ENCODE data around the gene DOCK2. TPM values are rescaled to one million over a fixed set of nuclear protein-coding genes. Genes with fewer than 3 reads are reported as not detected.
A peak's percentile ranks its signal among the peaks of the same experiment; 100 is the strongest.

The DOCK2 gene
- total and polyA plus RNA-seq, 12 donors: 3.3 to 59.5 (median 21.0) TPM

DNA sequence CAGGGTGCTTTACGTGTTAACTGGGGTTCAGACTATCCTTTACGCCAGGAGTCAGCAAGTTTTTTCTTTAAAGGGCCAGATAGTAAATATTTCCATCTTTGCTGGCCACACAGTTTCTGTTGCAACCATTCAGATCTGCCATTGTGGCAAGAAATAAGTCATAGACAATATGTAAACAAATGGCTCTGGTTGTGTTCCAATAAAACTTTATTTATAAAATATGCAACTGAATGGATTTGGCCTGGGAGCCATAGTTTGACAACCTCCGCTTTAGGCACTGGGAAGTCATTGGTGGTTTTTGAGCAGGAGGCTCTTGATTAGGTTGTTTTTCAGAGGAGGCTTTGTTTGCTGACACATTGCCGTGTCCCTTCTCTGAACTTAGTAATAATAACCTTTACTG is 252.5 kb downstream of the DOCK2 start:
- Histone ChIP-seq H3K4me1 (replicated peaks in 1 of 2) (no peaks in the 10 kb centered on the region), H3K4me3 (no peak overlapping the region), H3K27me3 (no peaks in the 10 kb centered on the region), H3K36me3 (replicated peaks in 1 of 2) (no peaks in the 10 kb centered on the region), H3K9me3 (replicated peaks in 1 of 3) (no peaks in the 10 kb centered on the region), H3K27ac (no peak overlapping the region)
- intact Hi-C loops (cut with DNase I): no loop called here
- WGBS, 4 donors: 84 to 91% (median 88%) methylated on average over 4 of the region's 4 CpGs
- TF ChIP-seq, protein P1, sequence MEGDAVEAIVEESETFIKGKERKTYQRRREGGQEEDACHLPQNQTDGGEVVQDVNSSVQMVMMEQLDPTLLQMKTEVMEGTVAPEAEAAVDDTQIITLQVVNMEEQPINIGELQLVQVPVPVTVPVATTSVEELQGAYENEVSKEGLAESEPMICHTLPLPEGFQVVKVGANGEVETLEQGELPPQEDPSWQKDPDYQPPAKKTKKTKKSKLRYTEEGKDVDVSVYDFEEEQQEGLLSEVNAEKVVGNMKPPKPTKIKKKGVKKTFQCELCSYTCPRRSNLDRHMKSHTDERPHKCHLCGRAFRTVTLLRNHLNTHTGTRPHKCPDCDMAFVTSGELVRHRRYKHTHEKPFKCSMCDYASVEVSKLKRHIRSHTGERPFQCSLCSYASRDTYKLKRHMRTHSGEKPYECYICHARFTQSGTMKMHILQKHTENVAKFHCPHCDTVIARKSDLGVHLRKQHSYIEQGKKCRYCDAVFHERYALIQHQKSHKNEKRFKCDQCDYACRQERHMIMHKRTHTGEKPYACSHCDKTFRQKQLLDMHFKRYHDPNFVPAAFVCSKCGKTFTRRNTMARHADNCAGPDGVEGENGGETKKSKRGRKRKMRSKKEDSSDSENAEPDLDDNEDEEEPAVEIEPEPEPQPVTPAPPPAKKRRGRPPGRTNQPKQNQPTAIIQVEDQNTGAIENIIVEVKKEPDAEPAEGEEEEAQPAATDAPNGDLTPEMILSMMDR (IDR thresholded peaks at IDR 0.05): no peak
- TF ChIP-seq POLR2A (IDR thresholded peaks at IDR 0.05): no peak
- DNase-seq: no peak

DNA sequence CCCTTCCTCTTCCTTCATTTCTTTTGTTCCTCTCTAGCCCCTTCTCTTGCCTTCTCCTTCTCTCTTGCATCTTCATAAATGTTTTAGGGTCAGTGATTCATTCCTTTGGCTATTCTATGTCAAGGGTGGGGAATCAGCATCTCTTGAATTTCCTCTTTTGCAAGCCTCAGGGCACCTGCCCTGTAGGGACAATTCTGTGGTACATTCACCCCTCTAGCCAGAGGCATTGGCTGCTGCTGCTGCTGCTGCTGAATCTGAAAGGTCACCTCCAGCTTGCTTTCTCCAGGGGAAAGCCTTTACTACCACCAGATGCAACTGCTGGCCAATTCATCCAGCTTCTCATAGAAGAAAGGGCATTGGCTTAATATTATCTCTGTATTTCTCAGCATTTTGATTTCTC is 255.9 kb downstream of the DOCK2 start:
- intact Hi-C loops (cut with DNase I): no loop called here
- DNase-seq: no peak
- H3K9me3 ChIP-seq (replicated peaks in 1 of 3): no peaks in the 10 kb centered on the region
- H3K27me3 ChIP-seq: no peaks in the 10 kb centered on the region
- no peak overlapping the region for H3K27ac ChIP-seq
- H3K36me3 ChIP-seq (replicated peaks in 1 of 2): no peaks in the 10 kb centered on the region
- no peak overlapping the region for H3K4me3 ChIP-seq
- TF ChIP-seq POLR2A (IDR thresholded peaks at IDR 0.05): no peak
- TF ChIP-seq, protein P1 (IDR thresholded peaks at IDR 0.05): no peak
- H3K4me1 ChIP-seq (replicated peaks in 1 of 2): no peaks in the 10 kb centered on the region

DNA sequence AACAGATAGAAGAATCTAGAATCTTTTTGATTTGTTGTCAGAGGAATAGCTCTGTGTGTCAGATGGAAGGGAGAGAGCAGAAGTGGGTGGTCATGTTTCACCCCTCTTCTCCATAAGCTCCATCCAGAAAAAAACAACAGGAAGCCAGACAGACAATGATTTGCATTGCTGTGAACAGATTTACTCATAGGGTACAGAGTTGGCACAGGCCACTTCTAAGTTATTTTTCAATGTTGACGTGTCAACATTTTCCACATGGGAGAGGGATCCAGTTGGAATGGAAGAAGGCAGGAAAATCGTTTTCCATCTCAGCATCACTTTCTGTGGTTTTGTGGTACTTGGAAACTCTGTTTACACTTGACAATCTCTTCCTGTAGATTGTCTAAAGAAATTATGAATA is 256.5 kb downstream of the DOCK2 start:
- 48 to 63% (median 49%) methylated on average over 2 of the region's 2 CpGs for WGBS, 4 donors
- Histone ChIP-seq H3K36me3 (replicated peaks in 1 of 2) (no peaks in the 10 kb centered on the region), H3K9me3 (replicated peaks in 1 of 3) (no peaks in the 10 kb centered on the region), H3K4me3 (no peak overlapping the region), H3K27ac (no peak overlapping the region), H3K27me3 (no peaks in the 10 kb centered on the region), H3K4me1 (replicated peaks in 1 of 2) (no peaks in the 10 kb centered on the region)
- intact Hi-C loops (cut with DNase I): no loop called here
- DNase-seq: no peak
- TF ChIP-seq, protein P1 (IDR thresholded peaks at IDR 0.05): no peak
- no peak for TF ChIP-seq POLR2A (IDR thresholded peaks at IDR 0.05)

DNA sequence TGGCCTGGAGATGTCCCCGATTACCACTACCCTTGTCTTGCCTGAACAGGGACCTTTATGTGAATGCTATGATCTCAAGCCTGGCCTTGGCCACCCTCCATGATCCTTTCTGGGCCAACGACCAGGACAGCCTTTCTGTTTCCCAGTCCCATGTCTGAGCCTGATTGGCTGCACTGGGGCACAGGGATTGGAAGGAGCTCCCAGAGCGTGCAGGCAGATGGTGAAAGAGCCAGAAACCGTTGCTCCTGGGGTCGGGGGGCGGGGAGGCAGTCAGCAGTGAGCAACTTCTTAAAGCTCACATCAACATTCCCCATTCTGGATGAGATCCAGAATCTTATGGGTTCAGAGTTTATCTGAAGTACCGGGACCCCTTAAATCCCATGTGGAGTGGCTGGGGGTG is 258.9 kb downstream of the DOCK2 start:
- no peaks in the 10 kb centered on the region for H3K27me3 ChIP-seq
- peak in 6 of 7 donors; percentile 31 to 69 (median 52) for DNase-seq
- intact Hi-C loops (cut with DNase I): no loop called here

More for the DNA sequence above, 258.9 kb downstream of the DOCK2 start:
- TF ChIP-seq, protein P1 (IDR thresholded peaks at IDR 0.05): no peak
- no peak for TF ChIP-seq POLR2A (IDR thresholded peaks at IDR 0.05)
- H3K9me3 ChIP-seq (replicated peaks in 1 of 3): no peaks in the 10 kb centered on the region
- H3K36me3 ChIP-seq (replicated peaks in 1 of 2): no peaks in the 10 kb centered on the region
- no peak overlapping the region for H3K27ac ChIP-seq
- WGBS, 4 donors: 41 to 54% (median 44%) methylated on average over 7 of the region's 7 CpGs
- no peak overlapping the region for H3K4me3 ChIP-seq
- no peaks in the 10 kb centered on the region for H3K4me1 ChIP-seq (replicated peaks in 1 of 2)

All from adrenal gland (tissue), 12 donors.